Right cardiac atrium (tissue), 5 donors: ENCODE measurements around the gene R3HDM1. TPM values are rescaled to one million over a fixed set of nuclear protein-coding genes. Genes with fewer than 3 reads are reported as not detected.
"Not testable (repeated sequence)": the region's sequence is repeated elsewhere in the genome, so short reads cannot be mapped to it uniquely, and the experiment has no call there.

Experiments used
- ATAC-seq, 2 donors: fragments of 200-7000 bp; cut with Tn5 transposase; one replicate each; pipeline versions ENCODE4 v1.8.0 to v1.9.1; 2020; ENCODE audit warnings: moderate library complexity in 2 of 2, mild to moderate bottlenecking in 1 of 2
- DNase-seq, 3 donors: peaks; one replicate each; pipeline ENCODE4 v3.0.0-alpha.2; 2020
- H3K27ac ChIP-seq: one replicate; pipeline ENCODE4 v1.5.1; 2013; ENCODE audit warnings: mild to moderate bottlenecking, low read length, control low read depth, moderate library complexity
- H3K27me3 ChIP-seq: one replicate; pipeline ENCODE4 v1.6.1; 2013; ENCODE audit not compliant: control insufficient read depth, insufficient read depth
- H3K4me1 ChIP-seq: one replicate; pipeline ENCODE4 v1.6.1; 2013; ENCODE audit warnings: low read length; ENCODE audit not compliant: control insufficient read depth, insufficient read depth
- H3K4me3 ChIP-seq: one replicate; pipeline ENCODE4 v1.5.1; 2013; ENCODE audit warnings: low read length, control low read depth
- H3K9me3 ChIP-seq: one replicate; pipeline ENCODE4 v1.6.1; 2013; ENCODE audit warnings: low read length; ENCODE audit not compliant: control insufficient read depth
- WGBS: extraction: QIAGEN DNeasy Blood & Tissue Kit; methylation state at CpG from one replicate; pipeline ENCODE4 v1.1.7; 2013; 5-methylcytosine and 5-hydroxymethylcytosine counted together
- intact Hi-C, 4 donors: fragments of 100-400 bp; cut with DNase I; formaldehyde crosslinking; loops; one replicate each; pipeline versions ENCODE4 v1.11.0 to v1.14.0; 2022 to 2023
- polyA plus RNA-seq: library from polyadenylated mRNA; stranded (reverse); fragments of 200-250 nt; gene quantifications from one replicate; pipeline ENCODE4 v1.2.3, GENCODE V29; 2013
- total RNA-seq, 4 donors: library from RNA; stranded (reverse); fragmentation: NEBNext Ultra II Directional; extraction: Animal tissue kit (Norgen Biotek cat#: 25700); gene quantifications; one replicate each; pipeline ENCODE4 v1.2.1, GENCODE V29; 2021
- donor health status: healthy with polysubstance abuse.
- donor health status: DM: no; HTN: yes; CAD: no.
- donor health status: DM: no; HTN: no; CAD: no.
- donor health status: DM: no; HTN: yes; CAD: no; lungs with severe emphysema.
- donor health status: DM: yes; HTN: yes; CAD: no.

The R3HDM1 gene
- total and polyA plus RNA-seq, 5 donors = 8.2 to 23.1 (median 20.6) TPM

- Histone ChIP-seq H3K9me3 (no peaks in the 10 kb centered on the region), H3K4me1 (no peaks in the 10 kb centered on the region), H3K27ac (no peak overlapping the region), H3K27me3 (no peaks in the 10 kb centered on the region), H3K4me3 (no peak overlapping the region)
- ATAC-seq = no peak
- DNase-seq = no peak
- intact Hi-C loops = no loop called here
- 81% methylated on average over 3 of the region's 3 CpGs for WGBS
Measured at GRCh38 chr2:135676031-135676430, 144.7 kb downstream of the R3HDM1 start.

DNA sequence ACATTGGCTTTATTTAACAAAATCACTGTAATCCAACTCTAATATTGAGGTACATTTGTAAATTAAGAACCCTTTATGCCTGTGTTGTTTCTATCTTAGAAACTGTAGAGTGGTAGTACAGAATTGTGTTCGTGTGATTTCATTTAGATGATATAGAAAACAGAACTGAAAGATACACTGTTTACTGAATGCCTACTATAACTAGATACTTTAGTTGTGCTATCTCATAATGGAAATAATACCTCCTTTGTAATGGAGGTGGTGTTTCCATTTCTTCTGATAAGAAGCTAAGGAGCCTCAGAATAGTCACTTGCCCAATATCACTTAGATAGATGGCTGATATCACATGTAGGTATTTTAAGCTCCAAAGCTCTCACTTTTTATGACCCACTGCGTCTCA lies 147.8 kb downstream of the R3HDM1 start:
- intact Hi-C loops = no loop called here
- no peak overlapping the region for H3K27ac ChIP-seq
- WGBS = 97% methylated on average over 2 of the region's 2 CpGs
- H3K4me1 ChIP-seq = no peaks in the 10 kb centered on the region
- no peak overlapping the region for H3K4me3 ChIP-seq
- ATAC-seq = no peak
- no peak for DNase-seq
- no peaks in the 10 kb centered on the region for H3K27me3 ChIP-seq
- no peaks in the 10 kb centered on the region for H3K9me3 ChIP-seq

DNA sequence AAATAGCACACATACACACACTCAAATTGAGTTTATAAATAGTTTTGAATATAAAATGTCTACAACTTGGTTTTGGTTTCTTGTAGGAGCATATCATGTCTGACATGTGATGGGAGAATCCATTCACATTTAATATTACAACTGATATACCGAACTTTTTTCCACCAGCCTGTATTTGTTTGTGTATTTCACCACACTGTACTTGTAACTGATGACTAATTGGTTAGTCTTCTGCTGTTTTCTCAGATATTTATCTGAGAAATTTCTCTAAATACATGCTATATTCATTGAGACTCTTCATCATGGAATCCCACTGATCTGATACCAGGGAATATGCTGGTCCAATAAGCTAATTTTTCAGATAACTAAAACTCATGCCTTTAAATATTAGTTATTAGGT lies 154.1 kb downstream of the R3HDM1 start:
- ATAC-seq (no peak), DNase-seq (no peak)
- H3K4me3 ChIP-seq = no peak overlapping the region
- no peaks in the 10 kb centered on the region for H3K9me3 ChIP-seq
- H3K4me1 ChIP-seq = no peaks in the 10 kb centered on the region
- intact Hi-C loops = no loop called here
- 89% methylated on average over 1 of the region's 1 CpG for WGBS
- H3K27ac ChIP-seq = no peak overlapping the region
- H3K27me3 ChIP-seq = no peaks in the 10 kb centered on the region

GRCh38 chr2:135688978-135689377 lies 157.7 kb downstream of the R3HDM1 start:
- H3K27me3 ChIP-seq = no peaks in the 10 kb centered on the region
- ATAC-seq (no peak), DNase-seq (no peak)
- H3K27ac ChIP-seq = no peak overlapping the region
- H3K4me3 ChIP-seq = no peak overlapping the region
- no peaks in the 10 kb centered on the region for H3K9me3 ChIP-seq
- H3K4me1 ChIP-seq = no peaks in the 10 kb centered on the region
- intact Hi-C loops = no loop called here

DNA sequence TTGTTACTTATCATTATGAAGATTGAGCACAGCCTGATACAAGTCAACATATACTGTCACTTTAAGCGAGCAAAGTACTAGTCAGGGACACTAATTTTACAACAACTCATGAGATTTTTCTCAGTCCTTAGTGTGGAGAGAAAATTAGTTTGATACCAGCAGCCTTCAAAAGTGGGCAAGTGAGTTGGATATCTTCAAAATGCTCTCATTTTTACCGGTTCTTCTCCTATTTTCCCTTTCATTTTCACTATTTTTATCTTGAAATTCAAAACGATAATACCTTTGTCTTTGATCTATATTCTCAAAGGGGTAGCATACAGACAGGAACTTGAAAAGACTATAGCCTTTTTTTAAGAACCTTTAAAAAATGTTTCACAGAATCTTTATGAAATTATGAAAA lies 158.4 kb downstream of the R3HDM1 start:
- ATAC-seq (no peak), DNase-seq (no peak)
- intact Hi-C loops = no loop called here
- no peaks in the 10 kb centered on the region for H3K27me3 ChIP-seq
- H3K9me3 ChIP-seq = no peaks in the 10 kb centered on the region
- WGBS = 78% methylated on average over 3 of the region's 3 CpGs
- H3K4me1 ChIP-seq = no peaks in the 10 kb centered on the region
- no peak overlapping the region for H3K4me3 ChIP-seq
- no peak overlapping the region for H3K27ac ChIP-seq

DNA sequence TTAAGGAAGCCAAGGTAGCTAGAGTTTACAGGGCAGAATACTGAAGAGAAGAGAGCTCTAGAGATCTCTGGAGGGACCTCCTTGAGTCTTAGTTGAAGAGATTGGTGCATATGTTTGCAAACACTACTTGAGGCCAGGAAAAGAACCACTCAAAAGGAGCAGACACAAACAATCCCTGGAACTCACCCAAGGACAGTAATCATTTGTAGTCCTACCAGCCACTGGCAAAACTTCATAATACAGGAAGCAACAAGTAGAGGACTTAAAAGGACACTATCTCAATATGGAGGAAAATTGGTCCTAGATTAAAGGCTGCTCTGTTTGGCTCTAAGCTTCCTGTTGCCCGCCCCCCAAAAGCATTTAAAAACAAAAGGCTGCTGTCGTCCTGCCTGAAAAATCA lies 163.4 kb downstream of the R3HDM1 start:
- ATAC-seq = peak in 1 of 2 donors; percentile 32
- DNase-seq = no peak
- intact Hi-C loops = no loop called here
- Histone ChIP-seq H3K4me3 (no peak overlapping the region), H3K27ac (no peak overlapping the region), H3K4me1 (no peaks in the 10 kb centered on the region), H3K9me3 (no peaks in the 10 kb centered on the region), H3K27me3 (no peaks in the 10 kb centered on the region)
- 56% methylated on average over 2 of the region's 2 CpGs for WGBS

GRCh38 chr2:135698838-135699237 lies 167.6 kb downstream of the R3HDM1 start:
- intact Hi-C loops = no loop called here
- DNase-seq = no peak
- no peak for ATAC-seq
- no peaks in the 10 kb centered on the region for H3K4me1 ChIP-seq
- H3K27ac ChIP-seq = no peak overlapping the region
- H3K9me3 ChIP-seq = no peaks in the 10 kb centered on the region
- no peak overlapping the region for H3K4me3 ChIP-seq
- 95% methylated on average over 2 of the region's 2 CpGs for WGBS
- H3K27me3 ChIP-seq = no peaks in the 10 kb centered on the region

- intact Hi-C loops = no loop called here
- ATAC-seq (no peak), DNase-seq (no peak)
- no peaks in the 10 kb centered on the region for H3K27me3 ChIP-seq
- H3K4me3 ChIP-seq = no peak overlapping the region
- WGBS = 86% methylated on average over 2 of the region's 2 CpGs
- H3K27ac ChIP-seq = no peak overlapping the region
- H3K4me1 ChIP-seq = no peaks in the 10 kb centered on the region
- no peaks in the 10 kb centered on the region for H3K9me3 ChIP-seq
Measured at GRCh38 chr2:135701442-135701841, 170.2 kb downstream of the R3HDM1 start.

GRCh38 chr2:135703300-135703699 lies 172.0 kb downstream of the R3HDM1 start:
- Histone ChIP-seq H3K27ac (no peak overlapping the region), H3K9me3 (no peaks in the 10 kb centered on the region), H3K4me3 (no peak overlapping the region), H3K27me3 (no peaks in the 10 kb centered on the region), H3K4me1 (no peaks in the 10 kb centered on the region)
- DNase-seq (no peak), ATAC-seq (peak in 1 of 2 donors; percentile 47)
- intact Hi-C loops = no loop called here
- 27% methylated on average over 1 of the region's 1 CpG for WGBS

GRCh38 chr2:135704075-135704474 lies 172.8 kb downstream of the R3HDM1 start:
- intact Hi-C loops, H3K4me1 ChIP-seq, DNase-seq, H3K9me3 ChIP-seq, H3K4me3 ChIP-seq, H3K27me3 ChIP-seq, H3K27ac ChIP-seq, ATAC-seq: not testable (repeated sequence)
- 97% methylated on average over 5 of the region's 5 CpGs for WGBS

GRCh38 chr2:135708159-135708558 lies 176.9 kb downstream of the R3HDM1 start:
- no peak overlapping the region for H3K4me3 ChIP-seq
- ATAC-seq (no peak), DNase-seq (no peak)
- H3K27me3 ChIP-seq = no peaks in the 10 kb centered on the region
- H3K9me3 ChIP-seq = no peaks in the 10 kb centered on the region
- no peaks in the 10 kb centered on the region for H3K4me1 ChIP-seq
- H3K27ac ChIP-seq = no peak overlapping the region
- WGBS = 96% methylated on average over 4 of the region's 4 CpGs
- intact Hi-C loops = loop anchor here in 2 of 4 donors (5.0 kb wide), 2 partner anchors 716 to 721 kb away; no protein-coding TSS in a partner anchor

GRCh38 chr2:135709992-135710391 lies 178.7 kb downstream of the R3HDM1 start:
- H3K27ac ChIP-seq = no peak overlapping the region
- intact Hi-C loops = loop anchor here (5.0 to 10.0 kb wide), 4 partner anchors 708 to 723 kb away; no protein-coding TSS in a partner anchor
- no peaks in the 10 kb centered on the region for H3K27me3 ChIP-seq
- no peaks in the 10 kb centered on the region for H3K9me3 ChIP-seq
- H3K4me3 ChIP-seq = no peak overlapping the region
- ATAC-seq (peak; percentile 32 to 61), DNase-seq (peak; percentile 39 to 78 (median 70))
- H3K4me1 ChIP-seq = no peaks in the 10 kb centered on the region
- 62% methylated on average over 6 of the region's 6 CpGs for WGBS
